D721Med (cell line): ENCODE data around the gene AZI2.
A peak's percentile ranks its signal among the peaks of the same experiment; 100 is the strongest.

Source experiments
- DNase-seq: peaks from one replicate; pipeline ENCODE4 v3.0.0; 2011; ENCODE audit warnings: low spot score; ENCODE audit not compliant: insufficient read length
- FAIRE-seq: peaks from 2 replicates; lab custom pipeline; 2011; peaks lifted over from hg19 to GRCh38; lab: Jason Lieb, UNC
- CTCF ChIP-seq: IDR thresholded peaks from 2 replicates; pipeline ENCODE4 v1.5.1; 2012; ENCODE audit warnings: mild to moderate bottlenecking, control low read depth; ENCODE audit not compliant: insufficient read depth; ENCODE audit errors: missing control alignments

AZI2 gene

DNA sequence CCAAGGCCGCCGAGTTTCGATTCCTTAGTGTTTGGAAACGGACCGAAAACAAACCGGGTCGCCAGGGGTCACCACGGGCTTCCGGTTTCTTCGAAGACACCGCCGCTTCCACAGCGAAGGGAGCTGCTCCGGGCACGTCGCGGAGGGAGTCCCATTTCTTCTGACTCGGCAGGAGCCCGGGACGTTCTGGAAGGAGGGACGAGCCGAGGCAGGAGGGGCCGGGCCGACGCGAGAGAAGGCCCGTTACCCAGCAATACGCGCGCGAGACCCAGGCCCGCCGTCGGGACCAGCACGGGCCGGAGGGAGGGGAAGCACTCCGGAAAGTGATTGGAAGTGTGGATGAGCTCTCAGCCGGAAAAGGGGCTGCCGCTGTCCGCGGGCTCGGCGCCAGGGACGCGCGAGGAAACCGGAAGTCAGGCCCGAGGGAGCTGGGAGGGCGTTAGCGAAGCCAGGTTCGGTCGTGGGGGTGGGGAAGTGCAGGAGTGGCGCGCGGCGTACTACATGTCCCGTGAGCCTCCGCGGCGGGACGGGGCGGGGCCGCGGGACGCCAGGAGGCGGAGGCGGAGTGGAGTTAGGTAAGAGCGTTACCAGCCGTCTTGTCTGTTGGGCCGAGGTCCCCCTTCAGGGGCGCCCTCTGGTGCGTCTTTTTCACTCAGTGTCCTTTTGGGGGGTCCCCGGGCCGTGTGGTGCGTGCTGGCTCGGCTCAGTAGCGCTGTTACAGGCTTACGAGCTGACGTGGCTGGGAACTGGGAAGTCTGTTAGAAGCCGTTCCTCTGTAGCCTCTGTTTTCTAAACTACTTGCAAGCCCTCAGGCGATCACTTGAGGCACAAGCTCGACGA is at the start of gene AZI2, which contains the start of gene ZCWPW2:
Gene AZI2, minus strand, starts transcription at position 196 of the 840 bp plus-strand sequence. CDS start 8,207 bp downstream, outside the sequence.
Gene ZCWPW2, plus strand, starts transcription at position 93 of the 840 bp plus-strand sequence. CDS start 64,348 bp downstream, outside the sequence.
- FAIRE-seq (no peak), DNase-seq (peak; percentile 17)
- no peak for TF ChIP-seq CTCF

DNA sequence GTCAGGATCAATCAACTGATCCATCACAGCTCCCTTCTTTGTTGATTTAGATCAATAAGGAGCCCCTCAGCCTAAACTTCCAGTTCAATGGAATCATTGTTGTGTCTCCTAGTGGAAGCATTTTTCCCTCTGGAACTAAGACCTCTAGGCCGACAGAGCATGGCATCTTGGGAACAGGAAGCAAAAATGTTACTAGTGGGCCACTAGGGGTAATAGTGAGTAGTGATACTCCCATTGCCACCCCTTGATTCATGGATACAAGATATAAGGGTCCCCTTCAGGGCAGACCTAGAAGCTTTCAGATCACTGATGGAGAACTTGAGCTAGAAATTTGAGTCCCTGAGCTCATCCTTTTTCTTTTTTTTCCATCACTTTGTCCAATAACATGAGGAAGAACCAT is 40.4 kb upstream of the AZI2 start:
- TF ChIP-seq CTCF = no peak
- no peak for FAIRE-seq
- no peak for DNase-seq

- FAIRE-seq (no peak), DNase-seq (no peak)
- no peak for TF ChIP-seq CTCF
Observed at GRCh38 chr3:28386049-28386448, 37.4 kb upstream of the AZI2 start.

DNA sequence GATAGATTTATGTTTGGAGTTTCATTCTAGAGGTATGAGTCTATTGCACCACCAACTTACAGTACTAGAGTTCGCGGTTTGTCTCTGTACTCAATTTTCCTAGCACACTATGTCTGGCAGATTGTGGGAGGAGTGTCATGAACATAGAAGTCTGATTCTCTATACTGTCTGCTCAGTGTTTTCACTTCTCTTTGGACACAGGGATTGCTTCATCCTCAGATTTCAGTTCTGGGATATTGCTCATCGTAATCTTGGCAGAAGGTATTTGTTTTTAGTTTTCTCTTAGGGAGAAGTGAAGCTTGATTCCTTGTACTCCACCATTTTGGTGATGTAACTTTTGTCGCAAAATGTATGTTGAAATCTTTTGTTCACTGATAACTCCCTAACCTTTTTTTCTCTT is 27.8 kb upstream of the AZI2 start:
- FAIRE-seq (no peak), DNase-seq (no peak)
- TF ChIP-seq CTCF = no peak

DNA sequence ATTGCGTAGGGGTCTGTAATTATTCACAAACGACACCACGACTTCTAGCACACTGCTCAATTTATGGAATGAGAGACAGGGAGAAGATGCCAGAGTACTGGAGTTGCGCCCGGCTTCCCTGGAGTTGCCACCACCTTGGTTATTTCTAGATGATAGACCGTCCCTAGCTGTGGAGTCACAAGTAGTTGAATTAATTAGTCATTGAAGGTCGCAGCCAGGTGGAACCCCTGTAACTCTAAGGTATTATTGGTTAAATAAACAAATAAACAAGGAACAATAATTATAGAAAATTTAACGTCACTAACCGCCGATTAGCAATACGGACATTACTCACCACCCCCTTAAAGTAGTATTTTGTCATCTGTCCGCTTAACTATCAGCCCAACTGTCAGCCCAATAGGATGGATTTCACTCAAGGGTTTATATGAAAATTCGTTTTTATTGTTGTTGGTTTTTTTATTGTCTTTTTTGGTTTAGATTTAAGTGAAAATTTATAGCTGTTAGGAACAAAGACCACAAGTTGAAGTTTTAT is 911 bp upstream of the AZI2 start:
- FAIRE-seq = no peak
- DNase-seq = no peak
- no peak for TF ChIP-seq CTCF

DNA sequence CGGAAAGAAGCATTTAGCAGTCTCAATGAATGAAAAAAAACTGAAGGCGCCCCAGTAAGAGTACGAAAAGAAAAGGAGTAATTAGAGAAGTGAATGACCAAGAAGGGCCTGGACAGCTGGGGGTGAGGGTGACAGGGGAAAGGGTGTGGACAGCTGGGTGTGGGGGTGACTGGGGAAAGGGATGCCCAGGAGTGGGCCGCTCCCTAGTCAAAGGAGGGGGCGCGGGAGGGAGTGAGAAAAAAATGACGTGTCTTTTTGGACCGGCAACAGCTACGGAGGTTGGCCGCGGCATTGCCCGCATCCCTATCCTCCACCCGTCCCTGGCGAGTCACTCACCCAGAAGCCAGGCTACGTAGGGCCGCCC is 377 bp downstream of the AZI2 start:
- FAIRE-seq = no peak
- DNase-seq = no peak
- TF ChIP-seq CTCF = no peak
